MM.1S (cell line): ENCODE measurements around the gene SYPL1.

Source experiments
- DNase-seq: peaks from one replicate; pipeline ENCODE4 v3.0.0-alpha.2; 2015
- H2AFZ ChIP-seq: fragments of 300-600 bp; sonication (generic); 2 replicates; pipeline ENCODE4 v1.6.0; 2016; ENCODE audit warnings: antibody characterized with exemption, low read length
- H3F3A ChIP-seq: fragments of 300-600 bp; sonication (generic); 2 replicates; pipeline ENCODE4 v1.6.1; 2016; ENCODE audit warnings: mild to moderate bottlenecking, antibody characterized with exemption, low read length, moderate library complexity, mixed read lengths; ENCODE audit not compliant: insufficient read depth
- H3K27ac ChIP-seq: fragments of 300-600 bp; sonication (generic); 2 replicates; pipeline ENCODE4 v1.5.1; 2016; ENCODE audit warnings: mild to moderate bottlenecking, low read length
- H3K27me3 ChIP-seq: fragments of 300-600 bp; sonication (generic); replicated peaks from 2 replicates; pipeline ENCODE4 v1.6.0; 2016; ENCODE audit warnings: low read length; ENCODE audit not compliant: insufficient read depth
- H3K36me3 ChIP-seq: fragments of 300-600 bp; sonication (generic); replicated peaks from 2 replicates; pipeline ENCODE4 v1.6.1; 2016; ENCODE audit warnings: mild to moderate bottlenecking, low read length, mixed read lengths; ENCODE audit not compliant: insufficient read depth
- H3K4me1 ChIP-seq: fragments of 300-600 bp; sonication (generic); 2 replicates; pipeline ENCODE4 v1.6.1; 2016; ENCODE audit warnings: low read length, mixed read lengths
- H3K4me2 ChIP-seq: fragments of 300-600 bp; sonication (generic); 2 replicates; pipeline ENCODE4 v1.6.0; 2016; ENCODE audit warnings: low read depth, low read length
- H3K4me3 ChIP-seq: fragments of 300-600 bp; sonication (generic); 2 replicates; pipeline ENCODE4 v1.5.1; 2016; ENCODE audit warnings: low read length, mixed read lengths
- H3K79me2 ChIP-seq: fragments of 300-600 bp; sonication (generic); 2 replicates; pipeline ENCODE4 v1.6.1; 2016; ENCODE audit warnings: mixed run types, low read length, mixed read lengths
- H3K9ac ChIP-seq: fragments of 300-600 bp; sonication (generic); 2 replicates; pipeline ENCODE4 v1.6.1; 2016; ENCODE audit warnings: low read length, mixed read lengths
- H3K9me2 ChIP-seq: fragments of 300-600 bp; sonication (generic); replicated peaks from 2 replicates; pipeline ENCODE4 v1.6.1; 2016; ENCODE audit warnings: mild to moderate bottlenecking, low read length, mixed read lengths; ENCODE audit not compliant: insufficient read depth
- H3K9me3 ChIP-seq: fragments of 300-600 bp; sonication (generic); replicated peaks from 2 replicates; pipeline ENCODE4 v1.6.1; 2016; ENCODE audit warnings: mild to moderate bottlenecking, low read length, mixed read lengths; ENCODE audit not compliant: insufficient read depth
- H4K20me1 ChIP-seq: fragments of 300-600 bp; sonication (generic); 2 replicates; pipeline ENCODE4 v1.6.1; 2016; ENCODE audit warnings: mild to moderate bottlenecking, low read length, moderate library complexity, mixed read lengths; ENCODE audit not compliant: insufficient read depth
- CTCF ChIP-seq: fragments of 300-600 bp; sonication (generic); IDR thresholded peaks from 2 replicates; pipeline ENCODE4 v1.5.1; 2016; ENCODE audit warnings: antibody characterized with exemption, low read length, mixed read lengths
- EZH2 ChIP-seq: fragments of 300-600 bp; sonication (generic); optimal IDR thresholded peaks from 2 replicates; pipeline ENCODE3; 2017; ENCODE audit warnings: low read depth, mild to moderate bottlenecking, antibody characterized with exemption, low read length, mixed read lengths
- EZH2phosphoT487 ChIP-seq: fragments of 300-600 bp; sonication (generic); IDR thresholded peaks from 2 replicates; pipeline ENCODE4 v1.6.1; 2018; ENCODE audit warnings: antibody characterized with exemption, low read length

SYPL1 gene

GRCh38 chr7:106053109-106053508 lies 59.0 kb downstream of the SYPL1 start:
- Histone ChIP-seq H2AFZ (no peak overlapping the region), H3K27ac (no peak overlapping the region), H3K9ac (no peak overlapping the region), H3F3A (no peaks in the 10 kb centered on the region), H3K4me3 (no peak overlapping the region), H3K4me2 (no peak overlapping the region), H3K4me1 (no peaks in the 10 kb centered on the region), H3K9me2 (no peaks in the 10 kb centered on the region), H3K36me3 (no peaks in the 10 kb centered on the region), H4K20me1 (no peaks in the 10 kb centered on the region), H3K79me2 (no peaks in the 10 kb centered on the region), H3K9me3 (no peaks in the 10 kb centered on the region), H3K27me3 (no peaks in the 10 kb centered on the region)
- no peak for DNase-seq
- TF ChIP-seq EZH2 (no peak), EZH2phosphoT487 (no peak), CTCF (no peak)

- Histone ChIP-seq H4K20me1 (no peaks in the 10 kb centered on the region), H3K27ac (no peak overlapping the region), H3K4me1 (no peaks in the 10 kb centered on the region), H3K9ac (no peak overlapping the region), H3F3A (no peaks in the 10 kb centered on the region), H3K79me2 (no peaks in the 10 kb centered on the region), H3K27me3 (no peaks in the 10 kb centered on the region), H3K9me2 (no peaks in the 10 kb centered on the region), H3K36me3 (no peaks in the 10 kb centered on the region), H3K4me2 (no peak overlapping the region), H3K4me3 (no peak overlapping the region), H3K9me3 (no peaks in the 10 kb centered on the region), H2AFZ (no peak overlapping the region)
- no peak for DNase-seq
- TF ChIP-seq CTCF (no peak), EZH2phosphoT487 (no peak), EZH2 (no peak)
Observed at GRCh38 chr7:106052681-106053080, 59.4 kb downstream of the SYPL1 start.

- Histone ChIP-seq H3F3A (no peaks in the 10 kb centered on the region), H3K9ac (no peak overlapping the region), H3K4me3 (no peak overlapping the region), H3K4me1 (no peaks in the 10 kb centered on the region), H3K4me2 (no peak overlapping the region), H3K9me3 (no peaks in the 10 kb centered on the region), H2AFZ (no peak overlapping the region), H3K79me2 (no peaks in the 10 kb centered on the region), H3K27ac (no peak overlapping the region), H3K9me2 (no peaks in the 10 kb centered on the region), H4K20me1 (no peaks in the 10 kb centered on the region), H3K36me3 (no peaks in the 10 kb centered on the region), H3K27me3 (no peaks in the 10 kb centered on the region)
- TF ChIP-seq EZH2phosphoT487 (no peak), CTCF (no peak), EZH2 (no peak)
- no peak for DNase-seq
Observed at GRCh38 chr7:106050746-106051117, 61.4 kb downstream of the SYPL1 start.
